SK-N-SH treated with all-trans-retinoic acid at 6 μM for 48 hours (cell line): Measurements from ENCODE around the gene KCNH2.

Experiments
- ATAC-seq: fragments of 200-7000 bp; cut with Tn5 transposase; 3 replicates; pipeline ENCODE4 v1.9.1; 2020; ENCODE audit warnings: mild to moderate bottlenecking, moderate library complexity
- BACH2 ChIP-seq: fragments of 250-450 bp; sonication (Bioruptor Pico); IDR thresholded peaks from 2 replicates; pipeline ENCODE4 v1.9.0; 2021; ENCODE audit warnings: mild to moderate bottlenecking, borderline replicate concordance
- CSDC2 ChIP-seq: fragments of 250-450 bp; sonication (Bioruptor Pico); IDR thresholded peaks from 2 replicates; pipeline ENCODE4 v1.5.0; 2020; ENCODE audit warnings: mild to moderate bottlenecking, moderate library complexity
- GLIS3 ChIP-seq: fragments of 250-450 bp; sonication (Bioruptor Pico); IDR thresholded peaks from 2 replicates; pipeline ENCODE4 v1.5.0; 2020; ENCODE audit warnings: mild to moderate bottlenecking, moderate library complexity
- ISL1 ChIP-seq: fragments of 250-450 bp; sonication (Bioruptor Pico); IDR thresholded peaks from 2 replicates; pipeline ENCODE4 v2.1.2; 2022; ENCODE audit warnings: mild to moderate bottlenecking, moderate library complexity
- OSR1 ChIP-seq: fragments of 250-450 bp; sonication (Bioruptor Pico); IDR thresholded peaks from 2 replicates; pipeline ENCODE4 v1.8.0; 2022; ENCODE audit warnings: moderate library complexity, mild to moderate bottlenecking, inconsistent platforms
- PPARA ChIP-seq: fragments of 250-450 bp; sonication (Bioruptor Pico); IDR thresholded peaks from 2 replicates; pipeline ENCODE4 v1.5.0; 2020; ENCODE audit warnings: mild to moderate bottlenecking, borderline replicate concordance
- SNAI2 ChIP-seq: fragments of 250-450 bp; sonication (Bioruptor Pico); IDR thresholded peaks from 2 replicates; pipeline ENCODE4 v1.5.0; 2020; ENCODE audit warnings: mild to moderate bottlenecking, moderate library complexity
- TCF4 ChIP-seq: fragments of 250-450 bp; sonication (Bioruptor Pico); IDR thresholded peaks from 2 replicates; pipeline ENCODE4 v1.8.0; 2021; ENCODE audit warnings: mild to moderate bottlenecking, moderate library complexity, borderline replicate concordance
- TOX ChIP-seq: fragments of 250-450 bp; sonication (Bioruptor Pico); IDR thresholded peaks from 2 replicates; pipeline ENCODE4 v1.8.0; 2021; ENCODE audit warnings: mild to moderate bottlenecking, moderate library complexity, borderline replicate concordance
- ZFP3 ChIP-seq: fragments of 250-450 bp; sonication (Bioruptor Pico); IDR thresholded peaks from 2 replicates; pipeline ENCODE4 v1.5.0; 2020; ENCODE audit warnings: mild to moderate bottlenecking, moderate library complexity
- ZFP30 ChIP-seq: fragments of 450-650 bp; formaldehyde crosslinking; IDR thresholded peaks from 2 replicates; pipeline ENCODE4 v1.5.0; 2022; ENCODE audit warnings: mild to moderate bottlenecking, moderate library complexity
- ZNF565 ChIP-seq: fragments of 450-650 bp; formaldehyde crosslinking; conservative IDR thresholded peaks from 2 replicates; pipeline ENCODE4 v1.5.0; 2020; ENCODE audit warnings: low read depth, mild to moderate bottlenecking, moderate library complexity
- ZNF70 ChIP-seq: fragments of 450-650 bp; formaldehyde crosslinking; IDR thresholded peaks from 2 replicates; pipeline ENCODE4 v1.5.0; 2020; ENCODE audit warnings: mild to moderate bottlenecking, moderate library complexity
- ZNF8 ChIP-seq: fragments of 450-650 bp; formaldehyde crosslinking; IDR thresholded peaks from 2 replicates; pipeline ENCODE4 v1.5.0; 2020; ENCODE audit warnings: mild to moderate bottlenecking, moderate library complexity
- TF ChIP-seq, protein P1 (sequence below): fragments of 250-450 bp; sonication (Bioruptor Pico); IDR thresholded peaks from 2 replicates; pipeline ENCODE4 v1.5.0; 2020; ENCODE audit warnings: mild to moderate bottlenecking, moderate library complexity
- TF ChIP-seq, protein P2 (sequence below): fragments of 250-450 bp; sonication (Bioruptor Pico); IDR thresholded peaks from 2 replicates; pipeline ENCODE4 v1.5.1; 2021; ENCODE audit warnings: mild to moderate bottlenecking, moderate library complexity
- TF ChIP-seq, protein P3 (sequence below): fragments of 250-450 bp; sonication (Bioruptor Pico); IDR thresholded peaks from 2 replicates; pipeline ENCODE4 v1.5.1; 2020; ENCODE audit warnings: low read depth, mild to moderate bottlenecking, moderate library complexity
- TF ChIP-seq, protein P4 (sequence below): fragments of 250-450 bp; sonication (Bioruptor Pico); IDR thresholded peaks from 2 replicates; pipeline ENCODE4 v1.8.0; 2021; ENCODE audit warnings: low read depth, mild to moderate bottlenecking, moderate library complexity, borderline replicate concordance

KCNH2 gene

DNA sequence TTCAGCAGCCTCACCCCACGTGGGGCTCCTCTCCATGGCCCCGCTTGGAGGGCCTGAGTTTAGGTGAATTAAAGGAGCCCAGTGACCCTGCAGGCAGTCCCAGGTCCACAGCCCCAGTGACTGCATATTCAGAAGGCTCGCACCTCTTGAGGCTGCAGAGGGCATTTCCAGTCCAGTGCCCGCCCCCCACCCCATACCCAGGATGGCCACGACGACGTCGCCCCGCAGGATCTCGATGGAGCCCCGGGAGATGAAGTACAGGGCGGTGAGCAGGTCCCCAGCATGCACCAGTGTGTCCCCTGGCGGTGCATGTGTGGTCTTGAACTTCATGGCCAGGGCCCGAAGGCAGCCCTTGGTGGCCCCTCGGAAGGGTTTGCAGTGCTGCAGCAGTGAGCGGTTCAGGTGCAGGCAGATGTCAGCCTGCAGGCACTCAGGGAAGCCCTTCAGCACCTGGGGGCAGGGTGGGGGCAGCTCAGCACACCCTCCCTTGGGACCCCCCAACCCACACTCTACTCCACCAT is 28.1 kb downstream of the KCNH2 start (continued):
- TF ChIP-seq, protein P1, sequence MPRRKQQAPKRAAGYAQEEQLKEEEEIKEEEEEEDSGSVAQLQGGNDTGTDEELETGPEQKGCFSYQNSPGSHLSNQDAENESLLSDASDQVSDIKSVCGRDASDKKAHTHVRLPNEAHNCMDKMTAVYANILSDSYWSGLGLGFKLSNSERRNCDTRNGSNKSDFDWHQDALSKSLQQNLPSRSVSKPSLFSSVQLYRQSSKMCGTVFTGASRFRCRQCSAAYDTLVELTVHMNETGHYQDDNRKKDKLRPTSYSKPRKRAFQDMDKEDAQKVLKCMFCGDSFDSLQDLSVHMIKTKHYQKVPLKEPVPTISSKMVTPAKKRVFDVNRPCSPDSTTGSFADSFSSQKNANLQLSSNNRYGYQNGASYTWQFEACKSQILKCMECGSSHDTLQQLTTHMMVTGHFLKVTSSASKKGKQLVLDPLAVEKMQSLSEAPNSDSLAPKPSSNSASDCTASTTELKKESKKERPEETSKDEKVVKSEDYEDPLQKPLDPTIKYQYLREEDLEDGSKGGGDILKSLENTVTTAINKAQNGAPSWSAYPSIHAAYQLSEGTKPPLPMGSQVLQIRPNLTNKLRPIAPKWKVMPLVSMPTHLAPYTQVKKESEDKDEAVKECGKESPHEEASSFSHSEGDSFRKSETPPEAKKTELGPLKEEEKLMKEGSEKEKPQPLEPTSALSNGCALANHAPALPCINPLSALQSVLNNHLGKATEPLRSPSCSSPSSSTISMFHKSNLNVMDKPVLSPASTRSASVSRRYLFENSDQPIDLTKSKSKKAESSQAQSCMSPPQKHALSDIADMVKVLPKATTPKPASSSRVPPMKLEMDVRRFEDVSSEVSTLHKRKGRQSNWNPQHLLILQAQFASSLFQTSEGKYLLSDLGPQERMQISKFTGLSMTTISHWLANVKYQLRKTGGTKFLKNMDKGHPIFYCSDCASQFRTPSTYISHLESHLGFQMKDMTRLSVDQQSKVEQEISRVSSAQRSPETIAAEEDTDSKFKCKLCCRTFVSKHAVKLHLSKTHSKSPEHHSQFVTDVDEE: no peak
- TF ChIP-seq, protein P2, sequence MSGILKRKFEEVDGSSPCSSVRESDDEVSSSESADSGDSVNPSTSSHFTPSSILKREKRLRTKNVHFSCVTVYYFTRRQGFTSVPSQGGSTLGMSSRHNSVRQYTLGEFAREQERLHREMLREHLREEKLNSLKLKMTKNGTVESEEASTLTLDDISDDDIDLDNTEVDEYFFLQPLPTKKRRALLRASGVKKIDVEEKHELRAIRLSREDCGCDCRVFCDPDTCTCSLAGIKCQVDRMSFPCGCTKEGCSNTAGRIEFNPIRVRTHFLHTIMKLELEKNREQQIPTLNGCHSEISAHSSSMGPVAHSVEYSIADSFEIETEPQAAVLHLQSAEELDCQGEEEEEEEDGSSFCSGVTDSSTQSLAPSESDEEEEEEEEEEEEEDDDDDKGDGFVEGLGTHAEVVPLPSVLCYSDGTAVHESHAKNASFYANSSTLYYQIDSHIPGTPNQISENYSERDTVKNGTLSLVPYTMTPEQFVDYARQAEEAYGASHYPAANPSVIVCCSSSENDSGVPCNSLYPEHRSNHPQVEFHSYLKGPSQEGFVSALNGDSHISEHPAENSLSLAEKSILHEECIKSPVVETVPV: no peak
- TF ChIP-seq, all 23 proteins: peak for 0

DNA sequence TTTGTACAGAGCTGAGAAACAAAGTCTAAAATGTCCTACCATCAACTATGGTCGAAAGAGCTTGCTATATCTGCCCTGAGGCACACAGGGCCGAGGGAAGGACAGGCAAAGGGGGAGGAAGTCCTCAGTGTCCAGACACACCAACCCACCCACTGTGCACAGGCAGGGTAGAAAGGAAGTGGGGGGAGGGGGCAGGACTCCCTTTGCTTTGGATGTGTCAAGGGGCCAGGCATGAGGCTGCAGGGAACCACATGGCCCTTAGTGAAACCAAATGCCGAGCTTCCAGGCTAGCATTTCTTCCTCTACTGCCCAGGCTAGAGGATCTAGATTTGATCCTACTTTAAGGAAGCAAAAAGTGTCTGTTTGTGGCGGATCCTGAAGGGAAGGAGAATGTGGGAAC is 28.6 kb downstream of the KCNH2 start:
- TF ChIP-seq SNAI2 (CRISPR knock-in tag) (no peak), TCF4 (CRISPR knock-in tag) (peak; percentile 43; the same call in 1 of the 2 replicates), TOX (CRISPR knock-in tag) (no peak), ZNF70 (CRISPR knock-in tag) (no peak), ISL1 (no peak), ZNF8 (CRISPR knock-in tag) (no peak)
- TF ChIP-seq, protein P1: 0 out of 2 replicates have a peak, but pooled peaks have one; percentile 49

DNA sequence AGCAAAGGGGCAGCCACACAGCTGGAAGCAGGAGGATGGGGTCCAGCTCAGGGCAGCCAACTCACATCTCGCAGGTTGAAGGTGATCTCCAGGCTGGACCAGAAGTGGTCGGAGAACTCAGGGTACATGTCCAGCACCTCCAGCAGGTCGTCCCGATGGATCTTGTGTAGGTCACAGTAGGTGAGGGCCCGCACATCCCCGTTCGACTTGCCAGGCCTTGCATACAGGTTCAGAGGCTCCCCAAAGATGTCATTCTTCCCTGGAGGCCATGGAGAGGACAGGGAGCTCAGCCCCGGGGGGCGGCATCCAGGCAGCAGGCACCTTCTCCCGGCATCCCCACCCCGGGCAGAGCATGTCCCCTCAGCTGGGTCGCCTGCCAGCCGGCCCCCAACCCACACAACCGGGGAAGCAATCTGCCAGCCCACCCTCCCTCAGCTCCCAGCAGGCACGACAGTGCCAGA is 29.3 kb downstream of the KCNH2 start:
- TF ChIP-seq SNAI2 (CRISPR knock-in tag) (no peak), ZNF8 (CRISPR knock-in tag) (no peak), CSDC2 (CRISPR knock-in tag) (no peak), ZFP3 (CRISPR knock-in tag) (no peak), BACH2 (CRISPR knock-in tag) (no peak), ZFP30 (CRISPR knock-in tag) (no peak), PPARA (CRISPR knock-in tag) (no peak), ZNF565 (CRISPR knock-in tag) (no peak), TCF4 (CRISPR knock-in tag) (no peak), OSR1 (CRISPR knock-in tag) (no peak), GLIS3 (no peak), ZNF70 (CRISPR knock-in tag) (no peak)
- TF ChIP-seq, protein P1: no peak
- TF ChIP-seq, protein P2: no peak
- TF ChIP-seq, protein P3, sequence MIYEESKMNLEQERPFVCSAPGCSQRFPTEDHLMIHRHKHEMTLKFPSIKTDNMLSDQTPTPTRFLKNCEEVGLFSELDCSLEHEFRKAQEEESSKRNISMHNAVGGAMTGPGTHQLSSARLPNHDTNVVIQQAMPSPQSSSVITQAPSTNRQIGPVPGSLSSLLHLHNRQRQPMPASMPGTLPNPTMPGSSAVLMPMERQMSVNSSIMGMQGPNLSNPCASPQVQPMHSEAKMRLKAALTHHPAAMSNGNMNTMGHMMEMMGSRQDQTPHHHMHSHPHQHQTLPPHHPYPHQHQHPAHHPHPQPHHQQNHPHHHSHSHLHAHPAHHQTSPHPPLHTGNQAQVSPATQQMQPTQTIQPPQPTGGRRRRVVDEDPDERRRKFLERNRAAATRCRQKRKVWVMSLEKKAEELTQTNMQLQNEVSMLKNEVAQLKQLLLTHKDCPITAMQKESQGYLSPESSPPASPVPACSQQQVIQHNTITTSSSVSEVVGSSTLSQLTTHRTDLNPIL (CRISPR knock-in tag): no peak
- TF ChIP-seq, protein P4, sequence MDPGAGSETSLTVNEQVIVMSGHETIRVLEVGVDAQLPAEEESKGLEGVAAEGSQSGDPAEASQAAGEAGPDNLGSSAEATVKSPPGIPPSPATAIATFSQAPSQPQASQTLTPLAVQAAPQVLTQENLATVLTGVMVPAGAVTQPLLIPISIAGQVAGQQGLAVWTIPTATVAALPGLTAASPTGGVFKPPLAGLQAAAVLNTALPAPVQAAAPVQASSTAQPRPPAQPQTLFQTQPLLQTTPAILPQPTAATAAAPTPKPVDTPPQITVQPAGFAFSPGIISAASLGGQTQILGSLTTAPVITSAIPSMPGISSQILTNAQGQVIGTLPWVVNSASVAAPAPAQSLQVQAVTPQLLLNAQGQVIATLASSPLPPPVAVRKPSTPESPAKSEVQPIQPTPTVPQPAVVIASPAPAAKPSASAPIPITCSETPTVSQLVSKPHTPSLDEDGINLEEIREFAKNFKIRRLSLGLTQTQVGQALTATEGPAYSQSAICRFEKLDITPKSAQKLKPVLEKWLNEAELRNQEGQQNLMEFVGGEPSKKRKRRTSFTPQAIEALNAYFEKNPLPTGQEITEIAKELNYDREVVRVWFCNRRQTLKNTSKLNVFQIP (CRISPR knock-in tag): no peak
- ATAC-seq: no peak

More for the DNA sequence above, 28.6 kb downstream of the KCNH2 start:
- peak; percentile 28; the same call in 2 of the 3 replicates for ATAC-seq
